Muscle layer of colon (tissue), 2 donors: ENCODE results near the gene CCDC33.

ENCODE experiments used
- H3K27ac ChIP-seq: one replicate; pipeline ENCODE4 v1.7.0; 2013; ENCODE audit warnings: low read depth, mild to moderate bottlenecking, low read length, moderate library complexity
- H3K27me3 ChIP-seq, 2 donors: one replicate each; pipeline ENCODE4 v1.7.0; 2013; ENCODE audit warnings: low read length in 2 of 2, mild to moderate bottlenecking in 2 of 2; ENCODE audit not compliant: insufficient read depth in 2 of 2, control insufficient read depth in 1 of 2
- H3K36me3 ChIP-seq: one replicate; pipeline ENCODE4 v1.7.0; 2013; ENCODE audit warnings: mild to moderate bottlenecking, low read length; ENCODE audit not compliant: insufficient read depth
- H3K4me1 ChIP-seq: one replicate; pipeline ENCODE4 v1.7.0; 2013; ENCODE audit warnings: mild to moderate bottlenecking, low read length; ENCODE audit not compliant: insufficient read depth
- H3K4me3 ChIP-seq, 2 donors: one replicate each; pipeline ENCODE4 v1.7.0; 2013; ENCODE audit warnings: low read length in 2 of 2, low read depth in 1 of 2, mild to moderate bottlenecking in 1 of 2, moderate library complexity in 1 of 2
- H3K9ac ChIP-seq: one replicate; pipeline ENCODE4 v1.7.0; 2013; ENCODE audit warnings: low read length
- H3K9me3 ChIP-seq: one replicate; pipeline ENCODE4 v1.7.0; 2013; ENCODE audit warnings: mild to moderate bottlenecking, low read length
- donor health status: abdominal sarcoma.
- donor health status: Adenocarcinoma of cecum.

The CCDC33 gene

DNA sequence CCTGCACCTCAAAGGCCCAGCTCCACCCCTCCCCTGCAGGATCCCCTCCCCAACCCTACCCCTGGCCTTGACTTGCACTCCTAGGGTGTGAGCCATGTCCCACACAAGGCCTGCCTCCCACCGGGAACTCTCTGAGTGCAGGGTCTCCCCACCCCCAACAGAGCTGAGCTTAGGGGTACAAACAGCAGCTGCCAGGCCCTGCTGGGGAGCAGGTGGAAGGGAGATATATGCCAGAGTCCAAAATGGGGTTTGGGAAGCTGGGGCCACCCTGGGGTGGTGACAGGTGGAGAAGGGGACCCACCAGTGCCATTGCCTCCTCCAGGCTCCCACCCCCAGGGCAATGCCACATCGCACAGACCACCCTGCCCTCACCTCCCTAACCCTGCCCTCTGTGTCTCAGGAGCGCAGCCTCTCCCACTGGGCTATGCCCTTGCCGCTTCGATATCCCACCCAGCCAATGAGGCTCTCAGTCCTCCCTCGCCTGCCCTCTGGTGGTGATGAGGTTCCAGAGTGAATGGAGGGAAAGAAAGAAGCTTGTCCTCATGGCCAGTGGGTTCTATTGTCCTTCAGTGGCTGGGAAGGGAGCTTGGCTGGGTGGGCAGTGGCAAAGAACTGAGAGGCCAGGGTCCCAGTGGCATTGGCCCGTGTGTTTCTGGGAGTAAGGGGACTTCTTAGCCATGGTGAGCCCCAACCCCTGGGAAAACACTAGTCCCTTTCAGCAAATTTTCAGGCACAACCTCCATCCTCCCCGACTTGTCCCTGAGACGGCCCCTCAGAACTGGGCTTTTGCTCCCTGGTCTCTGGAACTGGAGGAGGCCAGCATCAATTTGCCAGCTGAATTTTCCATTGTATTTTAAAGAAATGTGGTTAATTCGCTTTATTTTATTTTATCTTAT lies 84.5 kb downstream of the CCDC33 start:
- Histone ChIP-seq H3K4me3 (no peak overlapping the region), H3K27ac (no peak overlapping the region), H3K4me1 (peaks cover 13% of the 10 kb centered on the region), H3K9me3 (no peaks in the 10 kb centered on the region), H3K9ac (no peak overlapping the region), H3K27me3 (no peaks in the 10 kb centered on the region), H3K36me3 (no peaks in the 10 kb centered on the region)

DNA sequence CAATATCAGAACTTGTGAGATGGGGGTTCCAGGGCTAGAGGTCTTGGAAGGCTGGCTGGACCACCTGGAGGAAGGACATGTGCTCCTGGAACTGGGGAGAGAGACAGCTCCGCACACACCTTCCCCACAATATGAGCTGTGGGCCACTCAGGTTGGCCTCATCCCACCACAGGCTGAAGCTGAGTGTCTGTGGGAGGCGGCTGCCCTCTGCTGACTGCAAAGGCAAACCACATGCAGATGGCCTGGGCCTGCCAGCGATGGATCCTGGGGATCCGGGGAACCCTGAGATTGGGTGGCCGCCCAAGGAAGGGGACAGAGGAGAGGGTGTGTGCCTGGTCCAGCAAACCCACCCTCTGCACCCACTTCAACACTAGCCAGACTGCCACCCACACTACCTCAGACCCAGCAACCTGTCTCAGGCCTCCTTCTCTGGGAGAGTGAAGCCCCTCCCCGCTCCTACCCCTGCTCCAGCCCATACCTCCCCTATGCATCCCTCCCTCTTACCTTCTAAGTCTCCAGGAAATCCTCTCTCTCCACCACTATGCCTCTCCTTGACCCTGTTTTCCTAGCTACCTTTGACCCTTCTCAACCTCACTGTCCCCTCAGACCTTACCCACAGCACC lies 86.5 kb downstream of the CCDC33 start:
- H3K9ac ChIP-seq: no peak overlapping the region

DNA sequence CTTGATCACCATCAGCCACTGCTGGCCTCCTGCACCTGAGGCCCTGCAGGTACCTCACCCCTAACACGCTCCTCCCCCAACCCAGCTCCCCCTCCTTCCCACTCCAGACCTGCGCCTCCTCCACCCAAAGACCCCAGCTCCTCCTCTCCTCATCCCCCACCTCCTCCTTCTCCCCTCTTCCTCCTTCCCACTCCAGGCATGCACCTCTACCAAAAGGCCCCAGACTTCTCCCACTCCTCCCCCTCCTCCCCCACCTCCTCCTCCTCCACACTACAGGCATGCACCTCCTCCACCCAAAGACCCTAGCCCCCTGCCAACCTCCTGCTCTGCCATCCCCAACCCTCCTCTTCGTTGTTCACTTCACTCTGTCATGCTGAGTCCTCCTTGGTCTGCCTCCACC lies 88.6 kb downstream of the CCDC33 start:
- no peaks in the 10 kb centered on the region for H3K36me3 ChIP-seq
- H3K27me3 ChIP-seq: no peaks in the 10 kb centered on the region
- no peaks in the 10 kb centered on the region for H3K4me1 ChIP-seq
- H3K9me3 ChIP-seq: no peaks in the 10 kb centered on the region
- H3K9ac ChIP-seq: no peak overlapping the region
- no peak overlapping the region for H3K27ac ChIP-seq
- H3K4me3 ChIP-seq: no peak overlapping the region

More for the DNA sequence above, 86.5 kb downstream of the CCDC33 start:
- no peak overlapping the region for H3K4me3 ChIP-seq
- no peaks in the 10 kb centered on the region for H3K9me3 ChIP-seq
- no peaks in the 10 kb centered on the region for H3K36me3 ChIP-seq
- peaks cover 10% of the 10 kb centered on the region for H3K4me1 ChIP-seq
- no peak overlapping the region for H3K27ac ChIP-seq
- no peaks in the 10 kb centered on the region for H3K27me3 ChIP-seq

DNA sequence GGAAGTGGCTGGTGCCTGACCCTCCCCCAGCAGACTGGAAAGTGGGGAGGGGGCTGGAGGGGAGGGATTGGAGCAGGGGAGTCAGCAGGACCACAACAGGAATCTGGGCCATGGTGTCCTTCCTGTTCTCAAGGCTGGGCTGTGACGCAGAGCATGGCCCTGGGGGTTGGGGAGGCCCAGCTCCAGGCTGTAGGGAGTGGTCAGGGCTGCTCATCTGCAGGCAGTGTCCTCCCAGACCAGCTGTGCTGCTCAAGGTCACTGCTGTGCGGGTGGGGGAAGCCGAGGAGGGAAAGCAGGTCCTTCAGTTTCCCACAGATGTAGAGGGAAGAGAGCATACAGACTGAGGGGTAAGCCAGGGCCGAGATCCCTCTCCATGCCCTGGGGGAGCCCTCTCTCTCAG lies 90.6 kb downstream of the CCDC33 start:
- H3K4me3 ChIP-seq: no peak overlapping the region
- H3K9ac ChIP-seq: no peak overlapping the region
- H3K4me1 ChIP-seq: no peaks in the 10 kb centered on the region
- H3K36me3 ChIP-seq: no peaks in the 10 kb centered on the region
- H3K27me3 ChIP-seq: no peaks in the 10 kb centered on the region
- H3K9me3 ChIP-seq: no peaks in the 10 kb centered on the region
- H3K27ac ChIP-seq: no peak overlapping the region

DNA sequence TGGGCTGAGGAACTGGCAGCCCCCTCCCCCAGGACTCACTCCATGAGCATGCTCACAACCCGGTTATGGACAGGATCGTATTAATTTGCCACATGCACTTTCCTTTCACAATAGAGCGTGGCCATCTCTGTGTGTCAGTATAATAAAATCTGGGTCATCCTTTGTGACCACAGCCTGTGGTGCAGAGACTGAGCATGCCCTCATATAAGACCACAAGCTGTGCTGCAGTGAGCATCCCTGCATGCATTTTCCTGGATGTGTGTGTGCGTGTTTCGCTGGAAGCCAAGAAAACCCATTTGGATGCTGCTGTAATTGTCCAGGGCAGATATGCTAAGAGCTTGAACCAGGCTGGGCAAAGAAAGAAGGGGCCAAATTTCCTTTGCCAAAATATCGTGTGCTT lies 91.6 kb downstream of the CCDC33 start:
- Histone ChIP-seq H3K36me3 (no peaks in the 10 kb centered on the region), H3K9me3 (no peaks in the 10 kb centered on the region), H3K4me3 (no peak overlapping the region), H3K4me1 (no peaks in the 10 kb centered on the region), H3K27me3 (no peaks in the 10 kb centered on the region), H3K27ac (no peak overlapping the region), H3K9ac (no peak overlapping the region)

DNA sequence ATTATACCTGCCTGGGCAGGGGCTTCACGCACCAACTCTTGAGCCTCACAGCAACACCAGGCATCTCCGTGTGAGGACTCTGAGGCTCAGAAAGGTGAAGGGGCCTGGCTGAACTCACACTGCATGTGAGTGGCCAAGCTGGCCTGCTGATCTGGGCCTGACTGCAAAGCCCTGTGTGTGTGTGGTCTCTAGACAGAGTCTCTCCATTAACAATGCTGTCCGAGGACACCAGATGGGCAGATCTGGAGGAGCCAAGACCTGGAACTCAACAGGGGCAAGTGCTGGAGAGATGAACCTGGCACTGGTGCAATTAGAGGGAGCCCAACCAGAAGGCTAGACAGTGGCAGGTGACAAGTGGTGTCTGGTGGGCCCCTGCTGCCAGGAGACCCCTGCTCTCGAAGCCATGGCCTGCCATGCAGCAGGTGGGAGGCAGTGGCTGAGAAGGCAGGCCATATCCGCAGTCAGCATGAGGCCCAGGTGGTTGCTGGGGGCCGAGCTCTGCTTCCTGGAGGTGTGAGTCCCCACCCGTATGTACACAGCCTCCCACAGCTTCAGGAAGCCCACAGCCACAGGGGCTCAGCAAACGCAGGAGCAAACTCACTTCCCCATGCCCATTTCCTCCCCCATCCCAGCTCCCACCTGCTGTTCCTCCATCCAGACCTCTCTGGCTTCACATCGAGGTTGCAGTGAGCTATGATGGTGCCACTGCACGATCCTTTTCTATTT lies 92.4 kb downstream of the CCDC33 start:
- H3K4me1 ChIP-seq: no peaks in the 10 kb centered on the region
- no peaks in the 10 kb centered on the region for H3K27me3 ChIP-seq
- no peak overlapping the region for H3K4me3 ChIP-seq
- no peak overlapping the region for H3K9ac ChIP-seq
- H3K9me3 ChIP-seq: no peaks in the 10 kb centered on the region
- no peaks in the 10 kb centered on the region for H3K36me3 ChIP-seq
- no peak overlapping the region for H3K27ac ChIP-seq

DNA sequence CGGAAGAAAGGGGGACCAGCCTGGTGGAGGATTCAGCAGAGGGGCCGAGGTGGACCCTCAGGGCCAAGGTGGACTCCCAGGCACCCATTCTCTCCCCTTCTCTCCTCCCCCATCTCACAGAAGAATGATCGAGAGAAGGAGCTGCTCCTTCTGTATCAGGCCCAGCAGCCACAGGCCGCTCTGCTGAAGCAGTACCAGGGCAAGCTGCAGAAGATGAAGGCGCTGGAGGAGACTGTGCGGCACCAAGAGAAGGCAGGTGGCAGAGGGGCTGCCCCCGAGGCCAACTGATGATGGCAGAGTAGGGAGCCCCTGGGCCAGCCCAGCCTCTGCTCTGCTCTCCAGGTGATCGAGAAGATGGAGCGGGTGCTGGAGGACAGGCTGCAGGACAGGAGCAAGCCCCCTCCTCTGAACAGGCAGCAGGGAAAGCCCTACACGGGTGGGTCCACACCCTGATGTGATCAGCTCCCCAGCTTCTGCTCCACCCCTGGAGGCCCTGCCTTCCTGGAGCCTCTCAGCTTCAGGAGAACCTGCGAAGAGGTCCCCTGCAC lies 94.8 kb downstream of the CCDC33 start:
- Histone ChIP-seq H3K9ac (no peak overlapping the region), H3K4me3 (no peak overlapping the region), H3K4me1 (no peaks in the 10 kb centered on the region), H3K27ac (no peak overlapping the region), H3K27me3 (no peaks in the 10 kb centered on the region), H3K36me3 (no peaks in the 10 kb centered on the region), H3K9me3 (no peaks in the 10 kb centered on the region)

DNA sequence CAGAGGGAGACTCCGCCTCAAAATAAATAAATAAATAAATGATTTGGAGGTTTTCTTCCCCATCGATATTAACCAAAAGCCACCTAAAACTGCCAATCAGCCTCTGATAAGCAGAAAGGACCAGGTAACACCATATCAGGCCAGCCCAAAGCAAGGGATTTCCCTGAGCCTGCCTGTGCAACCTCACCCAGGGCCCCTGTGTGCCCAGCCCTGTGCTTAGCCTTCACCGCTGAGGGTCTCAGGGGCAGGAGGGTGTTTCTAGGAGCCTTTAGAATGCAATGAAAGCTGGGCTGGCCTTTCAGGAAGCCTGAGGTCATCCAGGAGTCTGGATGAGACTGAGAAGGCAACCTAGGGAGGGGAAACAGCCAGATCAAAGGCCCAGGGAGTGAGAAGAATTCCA lies 95.9 kb downstream of the CCDC33 start:
- Histone ChIP-seq H3K36me3 (no peaks in the 10 kb centered on the region), H3K4me1 (no peaks in the 10 kb centered on the region), H3K27ac (no peak overlapping the region), H3K4me3 (no peak overlapping the region), H3K9ac (no peak overlapping the region), H3K9me3 (no peaks in the 10 kb centered on the region), H3K27me3 (no peaks in the 10 kb centered on the region)

DNA sequence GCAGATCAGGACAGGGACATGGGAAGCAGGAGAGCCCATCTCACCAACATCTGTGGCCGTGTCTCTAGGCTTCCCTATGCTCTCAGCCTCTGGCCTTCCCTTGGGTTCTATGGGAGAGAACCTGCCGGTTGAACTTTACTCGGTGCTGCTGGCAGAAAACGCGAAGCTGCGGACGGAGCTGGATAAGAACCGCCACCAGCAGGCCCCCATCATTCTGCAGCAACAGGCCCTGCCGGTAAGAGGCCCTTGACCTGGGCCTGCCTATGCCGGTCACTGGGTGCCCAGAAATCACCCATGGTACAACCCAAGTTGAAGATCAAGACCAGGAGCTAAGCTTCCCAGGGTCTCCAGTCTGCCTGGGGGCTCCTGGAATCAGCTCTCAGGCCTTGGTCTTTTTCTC lies 96.5 kb downstream of the CCDC33 start:
- Histone ChIP-seq H3K27me3 (no peaks in the 10 kb centered on the region), H3K4me3 (no peak overlapping the region), H3K27ac (no peak overlapping the region), H3K36me3 (no peaks in the 10 kb centered on the region), H3K4me1 (no peaks in the 10 kb centered on the region), H3K9me3 (no peaks in the 10 kb centered on the region), H3K9ac (no peak overlapping the region)

DNA sequence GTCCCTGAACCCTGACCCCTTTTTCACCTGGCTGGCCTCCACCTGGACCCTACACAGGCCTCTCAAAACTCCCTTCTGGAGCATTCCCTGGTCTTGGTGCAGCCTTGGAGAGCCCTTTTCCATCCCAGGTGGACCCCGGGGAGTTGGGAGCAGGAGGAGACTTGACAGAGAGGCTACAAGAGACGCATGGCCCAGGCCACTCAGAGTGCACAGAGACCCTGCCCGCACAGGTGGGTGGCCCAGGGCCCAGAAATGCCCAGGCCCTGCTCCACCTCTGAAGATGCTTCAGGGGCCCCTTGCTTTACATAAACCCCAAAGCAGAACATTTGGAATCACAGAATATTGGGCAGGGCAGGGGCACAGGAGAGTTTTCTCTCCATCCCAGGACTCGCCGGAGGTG lies 97.0 kb downstream of the CCDC33 start:
- H3K27ac ChIP-seq: no peak overlapping the region
- H3K9me3 ChIP-seq: no peaks in the 10 kb centered on the region
- no peaks in the 10 kb centered on the region for H3K36me3 ChIP-seq
- H3K27me3 ChIP-seq: no peaks in the 10 kb centered on the region
- no peak overlapping the region for H3K9ac ChIP-seq
- no peaks in the 10 kb centered on the region for H3K4me1 ChIP-seq
- no peak overlapping the region for H3K4me3 ChIP-seq

DNA sequence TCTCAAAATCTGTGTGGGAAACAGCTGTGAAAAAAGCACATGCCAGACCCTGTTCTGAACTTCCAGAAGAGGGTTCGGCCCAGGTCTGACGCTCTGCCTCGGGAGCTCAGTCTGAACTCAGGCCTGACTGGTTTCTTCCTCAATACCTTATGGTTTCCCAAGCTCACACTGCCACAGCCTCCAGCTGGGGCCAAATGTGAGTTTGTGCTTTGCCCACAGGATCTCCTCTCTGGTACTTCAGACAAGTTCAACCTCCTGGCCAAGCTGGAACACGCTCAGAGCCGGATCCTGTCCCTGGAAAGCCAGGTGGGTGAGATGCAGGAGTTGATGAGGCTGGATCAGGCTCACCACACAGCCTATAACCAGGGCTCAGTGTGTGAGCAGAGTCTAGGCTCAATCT lies 97.5 kb downstream of the CCDC33 start:
- Histone ChIP-seq H3K9me3 (no peaks in the 10 kb centered on the region), H3K27me3 (no peaks in the 10 kb centered on the region), H3K27ac (no peak overlapping the region)

More for the DNA sequence above, 97.5 kb downstream of the CCDC33 start:
- Histone ChIP-seq H3K36me3 (no peaks in the 10 kb centered on the region), H3K9ac (no peak overlapping the region), H3K4me1 (no peaks in the 10 kb centered on the region), H3K4me3 (no peak overlapping the region)
